ENCODE data around the gene DAAM2. TPM values are rescaled to one million over a fixed set of nuclear protein-coding genes. Genes with fewer than 3 reads are reported as not detected.
A peak's percentile ranks its signal among the peaks of the same experiment; 100 is the strongest.

Gene DAAM2
- total and polyA plus RNA-seq, 12 donors: 6.0 to 25.9 (median 12.2) TPM

DNA sequence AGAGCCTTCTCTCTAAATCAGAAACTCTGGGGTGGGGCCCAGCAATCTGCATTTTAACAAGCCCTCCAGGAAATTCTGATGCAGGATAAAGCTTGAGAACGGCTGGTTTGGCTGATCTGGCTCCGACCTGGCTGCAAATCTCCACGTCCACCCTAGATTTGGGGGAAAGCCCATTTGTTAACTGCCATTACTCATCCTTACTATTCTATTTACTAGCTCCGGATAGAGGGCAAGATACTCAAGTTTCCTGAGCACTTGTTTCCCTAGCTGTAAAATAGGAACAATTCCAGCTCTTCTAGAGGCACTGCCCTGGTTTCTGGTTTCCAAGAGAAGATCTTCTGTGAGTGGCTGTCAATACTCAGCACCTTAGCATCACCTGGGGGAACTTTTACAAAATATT, 44.4 kb downstream of the DAAM2 start:
- DNase-seq: no peak
- 44 to 60% methylated on average over 4 of the region's 4 CpGs for WGBS, 2 donors
- intact Hi-C loops (cut with DNase I): no loop called here

GRCh38 chr6:39839445-39839844, 47.3 kb downstream of the DAAM2 start:
- peaks cover 0 to 56% (median 28%) of the 10 kb centered on the region in 9 donors for H3K4me1 ChIP-seq
- ATAC-seq (no peak), DNase-seq (no peak)
- H3K9me3 ChIP-seq: no peaks in the 10 kb centered on the region
- 63 to 64% methylated on average over 1 of the region's 1 CpG for WGBS, 2 donors
- H3K27ac ChIP-seq: no peak overlapping the region
- TF ChIP-seq, protein P1, sequence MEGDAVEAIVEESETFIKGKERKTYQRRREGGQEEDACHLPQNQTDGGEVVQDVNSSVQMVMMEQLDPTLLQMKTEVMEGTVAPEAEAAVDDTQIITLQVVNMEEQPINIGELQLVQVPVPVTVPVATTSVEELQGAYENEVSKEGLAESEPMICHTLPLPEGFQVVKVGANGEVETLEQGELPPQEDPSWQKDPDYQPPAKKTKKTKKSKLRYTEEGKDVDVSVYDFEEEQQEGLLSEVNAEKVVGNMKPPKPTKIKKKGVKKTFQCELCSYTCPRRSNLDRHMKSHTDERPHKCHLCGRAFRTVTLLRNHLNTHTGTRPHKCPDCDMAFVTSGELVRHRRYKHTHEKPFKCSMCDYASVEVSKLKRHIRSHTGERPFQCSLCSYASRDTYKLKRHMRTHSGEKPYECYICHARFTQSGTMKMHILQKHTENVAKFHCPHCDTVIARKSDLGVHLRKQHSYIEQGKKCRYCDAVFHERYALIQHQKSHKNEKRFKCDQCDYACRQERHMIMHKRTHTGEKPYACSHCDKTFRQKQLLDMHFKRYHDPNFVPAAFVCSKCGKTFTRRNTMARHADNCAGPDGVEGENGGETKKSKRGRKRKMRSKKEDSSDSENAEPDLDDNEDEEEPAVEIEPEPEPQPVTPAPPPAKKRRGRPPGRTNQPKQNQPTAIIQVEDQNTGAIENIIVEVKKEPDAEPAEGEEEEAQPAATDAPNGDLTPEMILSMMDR (IDR thresholded peaks at IDR 0.05): no peak
- H3K4me3 ChIP-seq: no peak overlapping the region
- no peaks in the 10 kb centered on the region for H3K36me3 ChIP-seq
- intact Hi-C loops (cut with DNase I): no loop called here
- H3K27me3 ChIP-seq: no peaks in the 10 kb centered on the region

More for the DNA sequence above, 44.4 kb downstream of the DAAM2 start:
- H3K36me3 ChIP-seq: no peaks in the 10 kb centered on the region
- no peak overlapping the region for H3K4me3 ChIP-seq
- peaks cover 0 to 51% (median 28%) of the 10 kb centered on the region in 9 donors for H3K4me1 ChIP-seq
- TF ChIP-seq, protein P1 (IDR thresholded peaks at IDR 0.05): no peak
- no peak for ATAC-seq
- no peaks in the 10 kb centered on the region for H3K27me3 ChIP-seq
- H3K27ac ChIP-seq: no peak overlapping the region
- no peaks in the 10 kb centered on the region for H3K9me3 ChIP-seq

DNA sequence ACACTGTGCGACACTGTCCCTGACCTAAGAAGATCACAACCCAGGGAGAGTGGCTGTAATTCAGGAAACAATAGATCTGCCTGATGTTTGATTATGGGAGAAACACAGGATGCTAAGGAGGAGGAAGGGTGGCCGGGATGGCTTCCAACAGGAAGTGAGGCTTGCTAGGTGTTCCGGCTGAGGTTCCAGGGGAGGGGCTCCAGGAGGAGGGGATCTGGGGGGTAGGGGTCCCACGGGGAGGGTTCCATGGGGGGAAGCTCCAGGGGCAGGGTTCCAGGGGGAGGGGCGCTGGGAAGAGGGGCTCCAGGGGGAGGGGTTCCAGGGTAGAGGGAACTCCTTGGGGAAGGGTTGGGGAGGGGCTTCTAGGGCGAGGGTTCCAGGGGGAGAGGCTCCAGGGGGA, 48.6 kb downstream of the DAAM2 start:
- no peaks in the 10 kb centered on the region for H3K27me3 ChIP-seq
- H3K27ac ChIP-seq: peak overlapping the region in 1 of 10 donors; percentile 34
- ATAC-seq: peak in 1 of 8 donors; percentile 7
- no peak for DNase-seq
- H3K4me1 ChIP-seq: peaks cover 0 to 45% (median 20%) of the 10 kb centered on the region in 9 donors
- TF ChIP-seq, protein P1 (IDR thresholded peaks at IDR 0.05): no peak
- intact Hi-C loops (cut with DNase I): no loop called here
- WGBS, 2 donors: 50 to 68% methylated on average over 5 to 6 of the region's 6 CpGs
- no peaks in the 10 kb centered on the region for H3K36me3 ChIP-seq
- no peak overlapping the region for H3K4me3 ChIP-seq
- no peaks in the 10 kb centered on the region for H3K9me3 ChIP-seq

DNA sequence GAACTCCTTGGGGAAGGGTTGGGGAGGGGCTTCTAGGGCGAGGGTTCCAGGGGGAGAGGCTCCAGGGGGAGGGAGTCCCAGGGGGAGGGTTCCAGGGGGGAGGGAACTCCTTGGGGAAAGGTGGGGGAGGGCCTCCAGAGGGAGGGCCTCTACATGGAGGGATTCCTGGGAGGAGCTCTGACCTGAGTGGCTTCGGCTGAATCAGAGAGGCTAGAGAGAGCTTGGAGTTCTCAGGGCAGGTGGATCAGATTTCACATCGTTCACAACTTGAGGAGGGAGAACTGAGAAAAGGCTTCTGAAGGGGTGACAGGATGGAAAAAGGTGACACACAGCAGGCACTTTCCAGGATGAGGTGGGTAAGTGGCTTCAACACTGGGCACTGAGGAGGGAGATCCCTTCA, 49.1 kb downstream of the DAAM2 start:
- no peaks in the 10 kb centered on the region for H3K9me3 ChIP-seq
- intact Hi-C loops (cut with DNase I): no loop called here
- WGBS, 2 donors: 20 to 39% methylated on average over 3 of the region's 3 CpGs
- DNase-seq (no peak), ATAC-seq (peak in 1 of 8 donors; percentile 39)
- H3K4me1 ChIP-seq: peaks cover 0 to 43% (median 15%) of the 10 kb centered on the region in 9 donors
- H3K36me3 ChIP-seq: no peaks in the 10 kb centered on the region
- no peaks in the 10 kb centered on the region for H3K27me3 ChIP-seq
- TF ChIP-seq, protein P1 (IDR thresholded peaks at IDR 0.05): no peak
- H3K27ac ChIP-seq: no peak overlapping the region
- no peak overlapping the region for H3K4me3 ChIP-seq
